Activated T-helper 1 cell treated with anti-CD3 and anti-CD28 coated beads, Interleukin-2, amount 50 U/mL, for 16 hours (primary cell): ENCODE data around the gene BRD7.

Source experiments
- DNase-seq, 2 donors: peaks; one replicate each; pipeline ENCODE4 v3.0.0-alpha.2; 2020; ENCODE audit warnings: low read depth in 1 of 2, low spot score in 1 of 2

Gene BRD7

GRCh38 chr16:50390371-50390771, 21.6 kb upstream of the BRD7 start:
- no peak for DNase-seq

- DNase-seq = no peak
These were observed 21.1 kb upstream of the BRD7 start for GRCh38 chr16:50389900-50390299.

GRCh38 chr16:50388496-50388895, 19.7 kb upstream of the BRD7 start:
- no peak for DNase-seq

GRCh38 chr16:50386774-50387173, 18.0 kb upstream of the BRD7 start:
- DNase-seq = no peak

GRCh38 chr16:50386139-50386538, 17.4 kb upstream of the BRD7 start:
- DNase-seq = no peak

- DNase-seq = no peak
These were observed 15.8 kb upstream of the BRD7 start for GRCh38 chr16:50384500-50385135.

GRCh38 chr16:50381679-50382440, 13.1 kb upstream of the BRD7 start:
- no peak for DNase-seq

- DNase-seq = no peak
These were observed 9.6 kb upstream of the BRD7 start for GRCh38 chr16:50378417-50378816.

- no peak for DNase-seq
These were observed 8.2 kb upstream of the BRD7 start for GRCh38 chr16:50377001-50377400.

GRCh38 chr16:50373780-50374179, 5.0 kb upstream of the BRD7 start:
- DNase-seq = no peak

GRCh38 chr16:50373345-50373701, 4.5 kb upstream of the BRD7 start:
- no peak for DNase-seq

- DNase-seq = no peak
These were observed 4.0 kb upstream of the BRD7 start for GRCh38 chr16:50372611-50373344.

GRCh38 chr16:50371936-50372595, 3.3 kb upstream of the BRD7 start:
- no peak for DNase-seq

GRCh38 chr16:50371036-50371716, 2.4 kb upstream of the BRD7 start:
- no peak for DNase-seq

- no peak for DNase-seq
These were observed 481 bp upstream of the BRD7 start for GRCh38 chr16:50369133-50369804.

GRCh38 chr16:50367777-50368409, 895 bp downstream of the BRD7 start:
- no peak for DNase-seq

GRCh38 chr16:50365791-50366575, 2.8 kb downstream of the BRD7 start:
- DNase-seq = no peak

- DNase-seq = no peak
These were observed 5.1 kb downstream of the BRD7 start for GRCh38 chr16:50363656-50364055.

- DNase-seq = no peak
These were observed 8.0 kb downstream of the BRD7 start for GRCh38 chr16:50360779-50361178.
